Cardiac muscle cell (in vitro differentiated cells and primary cell): ENCODE measurements around the gene BMAL2. TPM values are rescaled to one million over a fixed set of nuclear protein-coding genes. Genes with fewer than 3 reads are reported as not detected.

ENCODE experiments used
- DNase-seq, 2 donors: peaks; one replicate each; pipeline versions ENCODE4 v3.0.0 to v3.0.0-alpha.2; 2010 to 2017; ENCODE audit warnings: low read depth in 1 of 2, low spot score in 1 of 2
- H3K27ac ChIP-seq: fragments of 200-600 bp; sonication (generic); 2 replicates; pipeline ENCODE4 v1.5.1; 2016
- H3K27me3 ChIP-seq: fragments of 200-600 bp; sonication (generic); 2 replicates; pipeline ENCODE4 v1.6.0; 2016; ENCODE audit warnings: control low read depth
- H3K36me3 ChIP-seq: fragments of 200-600 bp; sonication (generic); 2 replicates; pipeline ENCODE4 v1.5.1; 2016; ENCODE audit warnings: control low read depth
- H3K4me1 ChIP-seq: fragments of 200-600 bp; sonication (generic); 2 replicates; pipeline ENCODE4 v1.8.1; 2017; ENCODE audit warnings: low read depth, mild to moderate bottlenecking, mixed run types
- H3K4me3 ChIP-seq: fragments of 200-600 bp; sonication (generic); 2 replicates; pipeline ENCODE4 v1.5.1; 2016; ENCODE audit warnings: mild to moderate bottlenecking
- H3K9me3 ChIP-seq: fragments of 200-600 bp; sonication (generic); 2 replicates; pipeline ENCODE4 v1.5.1; 2017; ENCODE audit warnings: low read depth, mild to moderate bottlenecking, control low read depth
- CTCF ChIP-seq: IDR thresholded peaks from 2 replicates; pipeline ENCODE4 v1.5.1; 2012; ENCODE audit warnings: low read depth, mild to moderate bottlenecking, low read length
- polyA plus RNA-seq: library from polyadenylated mRNA; unstranded; fragments of >200 nt; fragmentation: Nextera tagmentation; extraction: Ambion mirVana; gene quantifications from 2 replicates; pipeline ENCODE4 v1.2.1, GENCODE V29; 2016
- total RNA-seq: library from RNA; depleted of rRNA; stranded (reverse); fragments of >200 nt; gene quantifications from 2 replicates; pipeline ENCODE4 v1.2.3, GENCODE V29; 2016

Gene BMAL2
- total and polyA plus RNA-seq, 2 experiments from 2014 or later = 0.72 to 0.98 TPM

- no peaks in the 10 kb centered on the region for H3K27me3 ChIP-seq
- H3K27ac ChIP-seq = no peak overlapping the region
Observed at GRCh38 chr12:27344246-27344645, 11.6 kb downstream of the BMAL2 start.

GRCh38 chr12:27344760-27345159 lies 12.1 kb downstream of the BMAL2 start:
- TF ChIP-seq CTCF = no peak
- Histone ChIP-seq H3K9me3 (no peaks in the 10 kb centered on the region), H3K4me1 (no peaks in the 10 kb centered on the region), H3K27me3 (no peaks in the 10 kb centered on the region), H3K27ac (no peak overlapping the region), H3K4me3 (no peak overlapping the region), H3K36me3 (no peaks in the 10 kb centered on the region)
- DNase-seq = no peak

More at GRCh38 chr12:27344246-27344645, 11.6 kb downstream of the BMAL2 start:
- Histone ChIP-seq H3K4me1 (no peaks in the 10 kb centered on the region), H3K36me3 (no peaks in the 10 kb centered on the region), H3K9me3 (no peaks in the 10 kb centered on the region), H3K4me3 (no peak overlapping the region)
- no peak for DNase-seq
- TF ChIP-seq CTCF = no peak

- TF ChIP-seq CTCF = no peak
- DNase-seq = no peak
- Histone ChIP-seq H3K36me3 (no peaks in the 10 kb centered on the region), H3K27ac (no peak overlapping the region), H3K27me3 (no peaks in the 10 kb centered on the region), H3K9me3 (no peaks in the 10 kb centered on the region), H3K4me3 (no peak overlapping the region), H3K4me1 (no peaks in the 10 kb centered on the region)
Observed at GRCh38 chr12:27345376-27345775, 12.7 kb downstream of the BMAL2 start.

- Histone ChIP-seq H3K9me3 (no peaks in the 10 kb centered on the region), H3K4me1 (no peaks in the 10 kb centered on the region), H3K27ac (no peak overlapping the region), H3K4me3 (no peak overlapping the region), H3K27me3 (no peaks in the 10 kb centered on the region), H3K36me3 (no peaks in the 10 kb centered on the region)
- DNase-seq = no peak
- TF ChIP-seq CTCF = no peak
Observed at GRCh38 chr12:27347779-27348178, 15.1 kb downstream of the BMAL2 start.

- H3K4me3 ChIP-seq = no peak overlapping the region
- no peaks in the 10 kb centered on the region for H3K36me3 ChIP-seq
- no peak for DNase-seq
- H3K9me3 ChIP-seq = no peaks in the 10 kb centered on the region
- H3K4me1 ChIP-seq = no peaks in the 10 kb centered on the region
- H3K27me3 ChIP-seq = no peaks in the 10 kb centered on the region
- no peak for TF ChIP-seq CTCF
- no peak overlapping the region for H3K27ac ChIP-seq
Observed at GRCh38 chr12:27351476-27351875, 18.8 kb downstream of the BMAL2 start.

GRCh38 chr12:27355486-27355885 lies 22.9 kb downstream of the BMAL2 start:
- Histone ChIP-seq H3K9me3 (no peaks in the 10 kb centered on the region), H3K27me3 (no peaks in the 10 kb centered on the region), H3K4me1 (no peaks in the 10 kb centered on the region), H3K36me3 (no peaks in the 10 kb centered on the region), H3K4me3 (no peak overlapping the region), H3K27ac (no peak overlapping the region)
- no peak for DNase-seq
- no peak for TF ChIP-seq CTCF
